H1 (cell line): ENCODE data around the gene SH3RF3. TPM values are rescaled to one million over a fixed set of nuclear protein-coding genes. Genes with fewer than 3 reads are reported as not detected.

Experiments
- CTCF ChIA-PET: fragments of 300-600 bp; sonication (Branson Sonifier 250); formaldehyde crosslinking; loops from one replicate; lab custom pipeline; 2021; ENCODE audit not compliant: partially characterized antibody; lab: Charles Lee
- POLR2A ChIA-PET: fragments of 300-600 bp; sonication (Branson Sonifier 250); formaldehyde crosslinking; loops from one replicate; lab custom pipeline; 2021; ENCODE audit warnings: inconsistent platforms; ENCODE audit not compliant: partially characterized antibody; lab: Charles Lee
- DNase-seq, 2 experiments: peaks; one replicate each; pipeline versions ENCODE4 v3.0.0 to v3.0.0-alpha.2; 2010 to 2022; ENCODE audit warnings: low spot score in 2 of 2, low read depth in 1 of 2, mixed read lengths in 1 of 2
- FAIRE-seq: peaks from 2 replicates; lab custom pipeline; 2011; peaks lifted over from hg19 to GRCh38; lab: Jason Lieb, UNC
- H2AFZ ChIP-seq: 2 replicates; pipeline ENCODE4 v1.8.1; 2012; ENCODE audit warnings: low read length, inconsistent platforms
- H2AK5ac ChIP-seq: 2 replicates; pipeline ENCODE4 v1.6.1; 2013; ENCODE audit warnings: low read depth, low read length
- H2BK120ac ChIP-seq: replicated peaks from 2 replicates; pipeline ENCODE3; 2013; ENCODE audit warnings: low read depth, low read length, inconsistent platforms
- H2BK12ac ChIP-seq: 2 replicates; pipeline ENCODE4 v1.6.1; 2013; ENCODE audit warnings: low read depth, low read length
- H2BK15ac ChIP-seq: 2 replicates; pipeline ENCODE4 v1.6.1; 2013; ENCODE audit warnings: low read length
- H2BK20ac ChIP-seq: 2 replicates; pipeline ENCODE4 v1.6.1; 2013; ENCODE audit warnings: low read length
- H2BK5ac ChIP-seq: 2 replicates; pipeline ENCODE4 v1.6.1; 2013; ENCODE audit warnings: low read depth, low read length
- H3K14ac ChIP-seq: 2 replicates; pipeline ENCODE4 v1.6.1; 2013; ENCODE audit warnings: inconsistent platforms; ENCODE audit not compliant: insufficient read length
- H3K18ac ChIP-seq: 2 replicates; pipeline ENCODE4 v1.6.1; 2013; ENCODE audit warnings: low read length; ENCODE audit errors: extremely low read depth
- H3K23ac ChIP-seq: 2 replicates; pipeline ENCODE4 v1.6.1; 2013; ENCODE audit warnings: inconsistent platforms; ENCODE audit not compliant: insufficient read length
- H3K23me2 ChIP-seq: 2 replicates; pipeline ENCODE4 v1.6.1; 2013; ENCODE audit warnings: low read depth, low read length
- H3K27ac ChIP-seq: 2 replicates; pipeline ENCODE4 v1.6.1; 2011; ENCODE audit warnings: low read depth, low read length, inconsistent platforms
- H3K27me3 ChIP-seq, 4 experiments: replicated peaks in 1 of 4; 1 replicate in 1 of 4; 2 replicates in 3 of 4; pipeline versions ENCODE4 v1.6.1 to v1.8.1; 2011 to 2013; ENCODE audit warnings: low read length in 3 of 4, mild to moderate bottlenecking in 3 of 4, inconsistent platforms in 2 of 4, mixed read lengths in 2 of 4, moderate library complexity in 1 of 4; ENCODE audit not compliant: control insufficient read depth in 3 of 4, insufficient read depth in 3 of 4; ENCODE audit errors: extremely low read depth in 1 of 4
- H3K36me3 ChIP-seq, 4 experiments: 2 replicates each; pipeline versions ENCODE4 v1.6.1 to v1.8.1; 2011 to 2013; ENCODE audit warnings: mild to moderate bottlenecking in 4 of 4, low read length in 3 of 4, moderate library complexity in 2 of 4, control low read depth in 1 of 4, inconsistent platforms in 1 of 4; ENCODE audit not compliant: insufficient read depth in 4 of 4, control insufficient read depth in 2 of 4
- H3K4ac ChIP-seq: replicated peaks from 2 replicates; pipeline ENCODE3; 2013; ENCODE audit warnings: low read length, low read depth, mixed read lengths, inconsistent platforms; ENCODE audit not compliant: insufficient read length
- H3K4me1 ChIP-seq, 4 experiments: replicated peaks in 1 of 4; 1 replicate in 1 of 4; 2 replicates in 3 of 4; pipeline versions ENCODE4 v1.6.1 to v1.8.1; 2011 to 2013; ENCODE audit warnings: low read length in 3 of 4, inconsistent platforms in 2 of 4, mixed read lengths in 1 of 4; ENCODE audit not compliant: insufficient read depth in 4 of 4, control insufficient read depth in 3 of 4
- H3K4me2 ChIP-seq, 2 experiments: 2 replicates each; pipeline versions ENCODE4 v1.6.1 to v1.8.1; 2011 to 2013; ENCODE audit warnings: low read depth in 2 of 2, low read length in 2 of 2, control low read depth in 1 of 2, inconsistent platforms in 1 of 2, mild to moderate bottlenecking in 1 of 2; ENCODE audit not compliant: insufficient read depth in 1 of 2
- H3K4me3 ChIP-seq, 4 experiments: fragments of 200-600, 300-600 bp in 1 of 4; sonication (generic), shearing (Covaris generic), sonication (Bioruptor Twin) in 1 of 4; 2 replicates each; pipeline versions ENCODE4 v1.5.1 to v1.8.1; 2011 to 2016; ENCODE audit warnings: low read length in 4 of 4, low read depth in 3 of 4, control low read depth in 2 of 4, inconsistent platforms in 2 of 4, mild to moderate bottlenecking in 2 of 4, mixed read lengths in 1 of 4, moderate library complexity in 1 of 4; ENCODE audit not compliant: insufficient read depth in 2 of 4; ENCODE audit errors: extremely low read depth in 1 of 4
- H3K56ac ChIP-seq: replicated peaks from 2 replicates; pipeline ENCODE3; 2013; ENCODE audit warnings: low read depth, mild to moderate bottlenecking, mixed read lengths, low read length, inconsistent platforms; ENCODE audit not compliant: insufficient read length
- H3K79me1 ChIP-seq: 2 replicates; pipeline ENCODE4 v1.6.1; 2013; ENCODE audit warnings: low read depth, low read length, control low read depth
- H3K79me2 ChIP-seq, 2 experiments: 2 replicates each; pipeline versions ENCODE4 v1.6.1 to v1.8.1; 2012 to 2013; ENCODE audit warnings: low read length in 2 of 2, mild to moderate bottlenecking in 2 of 2, inconsistent platforms in 1 of 2; ENCODE audit not compliant: insufficient read depth in 2 of 2, control insufficient read depth in 1 of 2
- H3K9ac ChIP-seq, 4 experiments: replicated peaks in 1 of 4; 1 replicate in 1 of 4; 2 replicates in 3 of 4; pipeline versions ENCODE4 v1.6.1 to v1.8.1; 2011 to 2013; ENCODE audit warnings: low read depth in 3 of 4, low read length in 3 of 4, control low read depth in 2 of 4, mild to moderate bottlenecking in 2 of 4, moderate library complexity in 2 of 4, inconsistent platforms in 1 of 4; ENCODE audit errors: extremely low read depth in 1 of 4
- H3K9me3 ChIP-seq, 2 experiments: 2 replicates each; pipeline versions ENCODE4 v1.6.1 to v1.8.1; 2012 to 2013; ENCODE audit warnings: mild to moderate bottlenecking in 2 of 2, moderate library complexity in 2 of 2, control low read depth in 1 of 2, inconsistent platforms in 1 of 2, low read depth in 1 of 2, low read length in 1 of 2, mixed read lengths in 1 of 2; ENCODE audit not compliant: insufficient read depth in 2 of 2
- H4K20me1 ChIP-seq, 2 experiments: replicated peaks in 1 of 2; 2 replicates each; pipeline versions ENCODE3 to v1.8.1; 2011 to 2013; ENCODE audit warnings: inconsistent platforms in 2 of 2, low read length in 2 of 2, mild to moderate bottlenecking in 1 of 2; ENCODE audit not compliant: insufficient read depth in 2 of 2, control insufficient read depth in 1 of 2
- H4K5ac ChIP-seq: 2 replicates; pipeline ENCODE4 v1.6.1; 2013; ENCODE audit warnings: low read length, low read depth, mixed read lengths, inconsistent platforms; ENCODE audit not compliant: insufficient read length
- H4K8ac ChIP-seq: 2 replicates; pipeline ENCODE4 v1.8.0; 2013; ENCODE audit warnings: mild to moderate bottlenecking, moderate library complexity, low read length, inconsistent platforms; ENCODE audit not compliant: insufficient read depth; ENCODE audit errors: extremely low read depth
- H4K91ac ChIP-seq: replicated peaks from 2 replicates; pipeline ENCODE3; 2013; ENCODE audit warnings: low read length, mixed read lengths, inconsistent platforms; ENCODE audit not compliant: insufficient read length
- BRCA1 ChIP-seq: IDR thresholded peaks from 2 replicates; pipeline ENCODE4 v1.6.1; 2012; ENCODE audit warnings: low read depth, low read length, improper control_type of control experiment
- FOSL1 ChIP-seq: IDR thresholded peaks from 2 replicates; pipeline ENCODE4 v1.6.1; 2011; ENCODE audit warnings: mild to moderate bottlenecking, low read depth, low read length, moderate library complexity; ENCODE audit not compliant: insufficient read depth
- JUN ChIP-seq: IDR thresholded peaks from 2 replicates; pipeline ENCODE4 v1.6.1; 2011; ENCODE audit warnings: low read depth, mild to moderate bottlenecking, improper control_type of control experiment, low read length
- JUND ChIP-seq: IDR thresholded peaks from 2 replicates; pipeline ENCODE4 v1.6.1; 2011; ENCODE audit warnings: mild to moderate bottlenecking, improper control_type of control experiment, low read length
- KDM4A ChIP-seq: IDR thresholded peaks from one replicate; pipeline ENCODE4 v1.7.1; 2012; ENCODE audit warnings: low read depth, mild to moderate bottlenecking, moderate library complexity, low read length, inconsistent platforms; ENCODE audit not compliant: severe bottlenecking
- MAFK ChIP-seq: IDR thresholded peaks from 2 replicates; pipeline ENCODE4 v1.6.1; 2012; ENCODE audit warnings: low read depth, mild to moderate bottlenecking, improper control_type of control experiment, low read length
- NANOG ChIP-seq: IDR thresholded peaks from 2 replicates; pipeline ENCODE4 v1.6.1; 2011; ENCODE audit warnings: low read length, low read depth, mild to moderate bottlenecking, inconsistent platforms; ENCODE audit not compliant: insufficient read depth, poor library complexity, severe bottlenecking
- PHF8 ChIP-seq: fragments of 200-600 bp; sonication (generic); conservative IDR thresholded peaks from 2 replicates; pipeline ENCODE4 v1.7.1; 2012; ENCODE audit warnings: low read depth, mild to moderate bottlenecking, inconsistent platforms, low read length, moderate library complexity
- RBBP5 ChIP-seq: IDR thresholded peaks from 2 replicates; pipeline ENCODE4 v1.7.1; 2012; ENCODE audit warnings: low read depth, mild to moderate bottlenecking, inconsistent platforms, low read length, moderate library complexity, borderline replicate concordance
- RNF2 ChIP-seq: fragments of 200-900, 300-1000 bp; sonication (generic); IDR thresholded peaks from 2 replicates; pipeline ENCODE4 v1.7.1; 2016; ENCODE audit warnings: borderline replicate concordance, low read depth, mild to moderate bottlenecking, antibody characterized with exemption, low read length; ENCODE audit not compliant: poor library complexity, severe bottlenecking; ENCODE audit errors: missing control alignments
- TCF12 ChIP-seq: IDR thresholded peaks from 2 replicates; pipeline ENCODE4 v1.6.1; 2011; ENCODE audit warnings: low read depth, mild to moderate bottlenecking, low read length
- WGBS, 2 experiments: shearing (Covaris generic) in 1 of 2; methylation state at CpG; one replicate each; pipeline versions ENCODE4 v1.1.6 to v1.1.7; 2013 to 2015; ENCODE audit warnings: low lambda C conversion rate in 2 of 2, mixed read lengths in 2 of 2, inconsistent platforms in 1 of 2, low coverage in 1 of 2, missing lambda C conversion rate in 1 of 2; ENCODE audit not compliant: insufficient replicate concordance in 2 of 2, insufficient coverage in 1 of 2, insufficient read length in 1 of 2; ENCODE audit errors: extremely low coverage in 1 of 2, missing lambda C conversion rate in 1 of 2; 5-methylcytosine and 5-hydroxymethylcytosine counted together
- polyA plus RNA-seq, 7 experiments: library from polyadenylated mRNA; depleted of rRNA in 3 of 7; stranded (reverse) in 5 of 7; unstranded in 2 of 7; fragments of >200 nt in 5 of 7; fragments of 200-250 nt in 2 of 7; gene quantifications; 1 replicate in 5 of 7; 2 replicates in 1 of 7; 4 replicates in 1 of 7; pipeline versions ENCODE4 v1.2.1 to v1.2.3, GENCODE V29; 2011 to 2013; ENCODE audit warnings: missing spikeins in 2 of 7, mixed read lengths in 2 of 7
- total RNA-seq: library from RNA; stranded (reverse); fragmentation: NEBNext Ultra II Directional; extraction: Animal tissue kit (Norgen Biotek cat#: 25700); gene quantifications from 2 replicates; pipeline ENCODE4 v1.2.1, GENCODE V29; 2021
- TF ChIP-seq, protein P1 (sequence below): IDR thresholded peaks from 2 replicates; pipeline ENCODE4 v1.6.1; 2011; ENCODE audit warnings: low read length, improper control_type of control experiment

Gene SH3RF3
- total and polyA plus RNA-seq, 2 of the 8 experiments (the other 6 are each of a cell fraction or from before 2014, with no cell fraction given) = 0.11 to 0.65 TPM

DNA sequence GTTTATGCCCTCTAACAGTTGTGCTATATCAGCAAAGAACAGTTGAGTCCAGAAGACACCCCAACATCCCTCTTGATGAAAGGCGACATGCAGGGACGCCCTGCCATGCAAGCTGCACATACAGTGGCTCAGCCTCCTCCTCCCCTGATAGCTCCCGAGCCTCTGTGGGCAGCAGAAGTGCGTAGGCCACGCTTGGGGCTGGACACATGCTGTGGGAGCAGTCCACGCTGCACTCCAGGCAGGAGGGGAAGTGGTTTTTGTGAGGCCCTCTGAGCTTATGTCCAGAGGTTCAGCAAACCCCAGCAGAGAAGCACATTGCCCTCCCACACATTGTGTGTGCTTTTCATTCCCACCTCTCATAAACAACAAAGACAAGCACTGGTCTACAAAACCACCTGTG, 322.7 kb downstream of the SH3RF3 start:
- no peak overlapping the region for H3K18ac ChIP-seq
- no peaks in the 10 kb centered on the region for H3K79me2 ChIP-seq
- DNase-seq (no peak), FAIRE-seq (no peak)
- WGBS, 2 experiments = 94% methylated on average over 6 of the region's 6 CpGs; no CpG with 5 or more reads in 1 of the 2 experiments
- H3K4ac ChIP-seq = no peak overlapping the region
- no peak overlapping the region for H4K8ac ChIP-seq
- no peak overlapping the region for H2BK20ac ChIP-seq
- H3K23ac ChIP-seq = no peak overlapping the region
- H3K9me3 ChIP-seq = no peaks in the 10 kb centered on the region; a peak in 1 of 4 replicates
- ChIA-PET POLR2A (no interaction called here), CTCF (interaction anchor here (0.6 to 1.3 kb wide), 4 partner anchors 14 to 228 kb away, joined by 3 read pairs; no protein-coding TSS in a partner anchor)
- H2BK12ac ChIP-seq = no peak overlapping the region
- no peaks in the 10 kb centered on the region for H3K27me3 ChIP-seq
- H2AK5ac ChIP-seq = no peak overlapping the region
- no peak overlapping the region for H4K5ac ChIP-seq
- no peak overlapping the region for H2BK15ac ChIP-seq
- H2BK5ac ChIP-seq = no peak overlapping the region
- no peak overlapping the region for H3K4me3 ChIP-seq
- no peaks in the 10 kb centered on the region for H3K36me3 ChIP-seq
- H3K9ac ChIP-seq = no peak overlapping the region
- no peaks in the 10 kb centered on the region for H3K79me1 ChIP-seq
- no peak overlapping the region for H4K91ac ChIP-seq
- H4K20me1 ChIP-seq = no peaks in the 10 kb centered on the region
- H2AFZ ChIP-seq = no peak overlapping the region
- H2BK120ac ChIP-seq = no peak overlapping the region
- no peak overlapping the region for H3K14ac ChIP-seq
- no peaks in the 10 kb centered on the region for H3K4me1 ChIP-seq
- no peak overlapping the region for H3K27ac ChIP-seq
- H3K56ac ChIP-seq = no peak overlapping the region
- TF ChIP-seq KDM4A (no peak), PHF8 (no peak), MAFK (no peak), FOSL1 (no peak), RNF2 (no peak), NANOG (no peak), JUN (no peak), BRCA1 (no peak), JUND (no peak), RBBP5 (no peak), TCF12 (no peak)
- TF ChIP-seq, protein P1, sequence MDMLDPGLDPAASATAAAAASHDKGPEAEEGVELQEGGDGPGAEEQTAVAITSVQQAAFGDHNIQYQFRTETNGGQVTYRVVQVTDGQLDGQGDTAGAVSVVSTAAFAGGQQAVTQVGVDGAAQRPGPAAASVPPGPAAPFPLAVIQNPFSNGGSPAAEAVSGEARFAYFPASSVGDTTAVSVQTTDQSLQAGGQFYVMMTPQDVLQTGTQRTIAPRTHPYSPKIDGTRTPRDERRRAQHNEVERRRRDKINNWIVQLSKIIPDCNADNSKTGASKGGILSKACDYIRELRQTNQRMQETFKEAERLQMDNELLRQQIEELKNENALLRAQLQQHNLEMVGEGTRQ = no peak
- no peaks in the 10 kb centered on the region for H3K23me2 ChIP-seq
- no peak overlapping the region for H3K4me2 ChIP-seq
